C1 segment of cervical spinal cord (tissue), 14 donors: Measurements from ENCODE around the gene CNTNAP2.
A peak's percentile ranks its signal among the peaks of the same experiment; 100 is the strongest.

Experiments
- DNase-seq, 14 donors: peaks; one replicate each; lab custom pipeline; 2025; lab: John Stamatoyannopoulos, UW

CNTNAP2 gene

DNA sequence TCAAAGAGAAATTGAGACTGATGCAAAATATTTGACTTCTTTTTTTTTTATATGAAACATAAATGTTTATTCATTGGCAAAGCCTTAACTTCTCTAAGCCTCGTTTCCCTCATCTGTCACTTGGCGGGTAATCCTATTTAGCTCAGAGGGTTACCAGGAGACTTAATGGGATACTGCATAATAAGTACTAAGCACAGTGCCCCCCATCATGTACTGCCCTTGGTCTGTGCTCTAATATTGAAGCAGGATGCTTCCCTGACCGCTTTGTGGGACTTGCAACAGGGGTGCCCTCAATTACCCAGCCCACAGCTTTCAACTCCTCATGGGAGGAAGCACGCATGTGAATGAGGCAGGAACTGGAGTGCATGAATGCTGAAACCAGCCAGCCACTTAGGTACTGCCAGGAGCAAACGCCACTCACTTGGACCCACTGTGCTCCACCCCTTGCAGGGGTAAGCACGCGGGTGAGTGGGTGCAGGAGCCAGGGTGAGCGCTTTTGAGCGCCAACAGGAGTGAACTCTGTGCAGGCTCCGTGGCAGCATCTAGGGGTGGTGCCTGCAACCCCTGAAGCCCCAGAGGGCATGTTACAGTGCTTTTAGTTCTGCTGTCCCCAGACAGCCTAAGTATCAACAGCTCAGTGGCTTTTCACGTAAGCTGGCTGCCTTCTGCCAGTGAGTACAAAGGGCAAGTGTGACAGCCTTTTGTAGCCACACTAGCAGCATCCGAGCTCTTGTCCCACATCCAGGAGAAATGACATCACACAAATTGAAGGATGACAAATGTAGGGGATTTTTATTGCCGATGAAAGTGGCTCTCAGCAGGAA, 2264.2 kb downstream of the CNTNAP2 start:
- DNase-seq, result peak in 1 of 14 donors; percentile 49

DNA sequence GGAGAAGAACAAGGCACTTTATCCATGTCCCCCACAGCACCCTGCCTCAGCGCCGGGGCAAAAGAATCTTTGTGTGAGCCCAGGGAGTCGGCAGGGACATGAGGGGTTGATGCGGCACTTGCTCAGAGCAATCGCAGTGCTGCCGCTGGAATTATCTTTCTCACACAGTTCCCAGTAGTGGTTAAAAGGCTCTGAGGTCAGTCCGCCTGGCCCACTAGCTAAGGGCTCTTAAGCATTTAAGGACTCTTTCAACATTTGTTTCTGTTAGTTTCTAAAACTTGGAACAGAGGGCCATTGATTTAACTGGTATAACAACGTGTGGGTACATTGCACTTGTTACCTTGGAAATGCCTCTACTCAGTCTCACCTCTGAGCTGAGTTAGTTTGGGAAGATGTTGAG, 2266.0 kb downstream of the CNTNAP2 start:
- peak in 1 of 14 donors; percentile 21 for DNase-seq

DNA sequence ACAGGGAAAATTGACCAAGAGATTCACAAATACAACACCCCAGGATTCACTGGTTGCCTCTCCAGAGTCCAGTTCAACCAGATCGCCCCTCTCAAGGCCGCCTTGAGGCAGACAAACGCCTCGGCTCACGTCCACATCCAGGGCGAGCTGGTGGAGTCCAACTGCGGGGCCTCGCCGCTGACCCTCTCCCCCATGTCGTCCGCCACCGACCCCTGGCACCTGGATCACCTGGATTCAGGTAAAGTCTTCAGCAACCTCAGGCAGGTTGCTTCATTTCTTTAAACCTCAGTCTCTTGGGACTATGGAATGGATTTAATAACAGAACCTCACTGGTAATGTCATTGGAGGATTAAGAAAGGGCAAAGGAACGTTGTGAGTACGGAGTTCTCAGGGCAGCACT, 2267.1 kb downstream of the CNTNAP2 start:
- no peak for DNase-seq

DNA sequence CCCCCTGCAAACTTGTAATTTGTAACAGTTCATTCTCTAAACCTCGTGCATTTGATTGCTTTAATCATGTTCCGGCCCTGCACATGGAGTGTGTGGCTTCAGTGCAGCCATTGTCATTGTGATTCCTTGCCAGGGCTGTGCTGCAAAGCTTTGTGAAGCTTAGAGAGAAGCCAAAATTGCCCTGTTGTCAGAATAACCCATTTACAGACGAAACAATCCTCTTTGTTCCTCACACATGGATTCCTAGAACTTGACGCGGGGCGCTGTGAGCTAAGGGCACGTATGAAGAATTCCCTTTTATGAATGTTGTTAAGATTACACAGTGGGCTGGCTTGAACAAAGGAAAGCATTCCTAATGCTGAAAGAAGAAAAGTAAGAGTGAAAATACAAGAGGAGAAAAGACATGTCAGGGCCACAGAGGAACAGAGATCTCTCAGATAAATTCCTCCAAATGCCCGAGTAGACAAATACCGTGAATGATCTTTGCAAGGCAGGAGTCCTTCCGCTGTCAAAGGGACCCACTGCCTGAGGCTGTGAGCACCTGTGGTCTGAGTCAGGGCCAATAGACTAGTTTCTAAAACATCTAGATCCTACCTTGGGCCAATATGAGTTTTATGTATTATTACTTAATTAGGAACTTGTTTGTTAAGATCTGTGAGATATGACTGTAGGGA, 2268.5 kb downstream of the CNTNAP2 start:
- DNase-seq, result peak in 7 of 14 donors; percentile 28 to 69 (median 43)

DNA sequence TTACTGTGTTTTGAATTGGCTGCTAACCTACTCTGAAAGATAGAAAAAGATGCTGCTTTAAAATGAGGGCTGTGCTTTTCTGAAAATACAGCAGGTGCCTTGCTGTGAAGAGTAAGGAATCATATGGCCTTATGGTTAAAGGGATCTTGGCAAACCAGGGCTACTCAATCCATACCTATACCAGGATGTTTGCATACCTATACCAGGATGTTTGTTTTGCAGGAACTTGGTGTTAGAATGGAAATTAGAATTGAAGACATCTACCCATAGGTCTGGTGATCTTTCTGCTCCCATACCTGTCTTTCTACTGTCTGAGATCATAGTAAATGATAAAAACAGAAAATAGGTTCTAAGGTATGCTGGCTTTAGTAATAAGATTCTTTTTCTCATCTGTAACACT, 2273.8 kb downstream of the CNTNAP2 start:
- no peak for DNase-seq

DNA sequence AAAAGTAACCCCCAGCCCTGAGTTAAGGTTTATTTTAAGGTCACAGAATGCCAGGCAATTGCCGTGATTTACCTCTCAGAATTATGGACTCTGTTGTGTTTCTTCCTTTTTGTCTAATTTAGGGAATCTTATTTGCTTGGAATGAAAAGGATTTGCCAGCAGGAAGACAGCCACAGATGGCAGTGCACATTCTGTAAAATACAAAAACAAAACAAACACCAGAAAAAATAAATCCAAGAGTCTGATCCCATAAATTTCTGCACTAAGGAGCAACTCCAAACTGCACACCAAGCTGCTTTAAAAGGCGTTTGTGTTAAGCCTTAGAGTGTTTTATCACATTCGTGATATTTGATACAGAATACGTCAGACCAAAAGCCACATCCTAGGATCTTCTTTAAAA, 2275.0 kb downstream of the CNTNAP2 start:
- DNase-seq, result no peak

DNA sequence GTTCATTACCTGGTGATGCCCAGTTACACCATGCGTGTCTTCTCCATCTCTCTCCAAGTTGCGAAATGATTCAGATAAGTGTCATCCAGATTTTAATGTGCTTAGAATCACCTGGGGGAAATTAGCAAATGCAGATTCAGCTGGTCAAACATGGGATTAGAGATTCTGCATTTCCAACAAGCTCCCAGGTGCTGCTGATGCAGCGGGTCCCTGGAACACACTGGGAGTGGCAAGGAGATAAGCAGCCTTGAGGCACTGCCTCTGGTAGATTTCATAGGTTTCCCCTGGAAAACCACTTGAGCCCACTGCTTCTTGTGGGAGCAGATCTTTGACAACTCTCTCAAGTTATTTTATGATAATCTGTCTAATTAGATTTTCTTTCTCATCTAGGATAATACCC, 2278.0 kb downstream of the CNTNAP2 start:
- DNase-seq, result no peak

DNA sequence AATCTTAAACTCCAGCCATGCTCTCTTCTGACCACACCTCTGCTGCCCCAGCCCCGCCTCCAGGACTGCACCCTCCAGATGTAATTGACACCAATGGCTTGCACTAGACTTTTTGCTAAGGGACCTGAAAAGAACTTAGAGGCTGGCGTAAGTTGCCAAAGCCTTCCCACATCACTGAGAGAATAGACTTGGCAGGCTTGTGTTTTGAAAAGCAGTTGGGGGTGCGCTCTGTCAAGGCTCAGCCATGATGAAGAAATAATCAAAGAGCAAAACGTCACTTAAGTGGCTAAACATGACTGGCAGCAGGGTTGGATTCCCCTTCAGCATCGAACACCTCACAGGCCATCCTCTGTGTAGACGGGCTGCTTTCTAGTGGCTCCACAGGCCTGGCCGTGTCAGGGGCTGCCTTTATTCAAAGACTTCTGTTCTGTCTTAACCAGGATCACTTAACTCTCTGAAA, 2278.8 kb downstream of the CNTNAP2 start:
- DNase-seq, result peak in 1 of 14 donors; percentile 26

DNA sequence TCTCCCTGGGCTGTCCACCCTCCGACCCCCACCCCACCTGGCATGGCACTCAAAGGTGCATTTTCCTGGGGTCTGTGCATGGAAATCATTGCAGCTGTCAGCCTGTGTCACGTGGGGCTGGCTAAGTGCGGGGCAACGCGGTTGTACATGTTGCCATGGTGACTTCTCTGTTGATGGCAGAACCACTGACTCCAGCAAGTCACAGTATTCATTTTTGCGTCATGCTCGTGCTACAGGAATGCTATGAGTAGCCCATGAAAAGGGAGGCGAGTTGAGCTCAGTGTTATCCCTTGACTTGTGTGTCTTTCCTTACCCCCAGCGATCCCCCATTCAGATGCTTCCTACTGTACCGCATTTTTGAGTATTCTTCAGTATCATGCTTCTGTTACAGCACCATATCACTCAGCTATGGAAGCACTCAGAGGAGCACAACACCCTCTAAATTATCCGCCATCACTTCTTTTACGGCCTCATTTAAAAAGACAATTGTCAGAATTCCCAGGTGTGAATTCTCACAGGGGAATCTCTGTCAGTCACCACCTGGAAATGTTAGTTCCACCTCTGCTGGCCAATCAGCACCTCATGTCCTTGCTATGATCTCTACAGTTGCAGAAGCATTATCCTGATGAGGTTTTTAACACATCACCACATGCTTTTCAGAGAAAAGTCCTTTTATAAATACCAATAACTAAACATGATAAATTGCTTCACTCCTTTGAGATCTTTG, 2279.6 kb downstream of the CNTNAP2 start:
- DNase-seq, result peak in 1 of 14 donors; percentile 26

DNA sequence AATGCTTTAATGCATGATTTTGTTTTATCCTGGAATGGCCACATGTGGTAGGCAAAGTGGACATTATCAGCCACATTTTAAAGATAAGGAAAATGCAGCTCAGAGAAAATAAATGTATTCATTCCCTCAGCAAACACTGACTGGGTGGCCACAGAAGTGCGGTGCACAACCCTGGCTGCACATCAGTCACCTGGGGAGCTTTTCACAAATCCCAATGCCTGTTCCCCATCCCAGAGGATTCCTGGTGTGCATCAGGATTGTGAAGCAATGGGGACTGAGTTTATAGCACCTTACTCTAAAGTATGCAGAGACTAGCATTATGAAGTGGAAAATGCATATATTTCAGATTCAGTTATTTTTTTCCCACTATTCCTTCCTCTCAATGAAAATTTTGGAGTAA, 2280.5 kb downstream of the CNTNAP2 start:
- DNase-seq, result no peak

DNA sequence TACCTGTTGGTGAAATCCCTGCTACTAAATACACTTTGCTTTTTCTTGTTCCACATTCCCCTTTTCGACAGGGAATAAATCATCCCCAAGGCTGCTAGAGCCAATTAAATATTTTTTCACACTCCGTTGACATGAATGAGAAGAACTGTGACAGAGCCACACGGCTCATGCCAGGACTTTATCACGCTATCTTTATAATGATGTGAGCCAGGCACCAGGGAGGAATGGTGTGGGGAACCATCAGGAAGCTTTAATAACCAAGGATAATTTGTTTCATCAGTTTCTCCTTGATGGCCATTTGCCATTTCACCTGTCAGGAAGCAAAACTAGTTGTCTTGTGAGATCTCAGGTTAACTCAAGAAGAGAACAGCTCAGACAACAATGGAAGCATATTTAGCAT, 2280.9 kb downstream of the CNTNAP2 start:
- DNase-seq, result no peak

DNA sequence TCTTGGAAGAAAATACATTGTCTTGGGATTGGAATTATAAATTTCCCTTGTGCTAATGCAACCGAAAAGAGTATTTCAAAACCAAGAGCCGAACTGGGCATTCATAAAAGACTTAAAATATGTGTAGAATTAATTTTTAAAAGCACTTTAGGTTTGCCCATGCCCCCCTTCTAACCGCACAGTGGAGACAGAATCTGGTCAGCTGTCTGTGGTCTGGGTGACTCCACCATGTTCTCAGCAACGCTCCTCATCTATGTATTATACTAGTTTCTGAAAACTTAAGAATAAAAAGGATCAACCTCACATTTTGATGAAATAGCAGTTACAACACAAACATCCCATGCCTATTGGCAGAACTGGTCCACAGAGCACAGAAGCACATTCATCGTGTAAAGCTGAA, 2281.4 kb downstream of the CNTNAP2 start:
- no peak for DNase-seq

DNA sequence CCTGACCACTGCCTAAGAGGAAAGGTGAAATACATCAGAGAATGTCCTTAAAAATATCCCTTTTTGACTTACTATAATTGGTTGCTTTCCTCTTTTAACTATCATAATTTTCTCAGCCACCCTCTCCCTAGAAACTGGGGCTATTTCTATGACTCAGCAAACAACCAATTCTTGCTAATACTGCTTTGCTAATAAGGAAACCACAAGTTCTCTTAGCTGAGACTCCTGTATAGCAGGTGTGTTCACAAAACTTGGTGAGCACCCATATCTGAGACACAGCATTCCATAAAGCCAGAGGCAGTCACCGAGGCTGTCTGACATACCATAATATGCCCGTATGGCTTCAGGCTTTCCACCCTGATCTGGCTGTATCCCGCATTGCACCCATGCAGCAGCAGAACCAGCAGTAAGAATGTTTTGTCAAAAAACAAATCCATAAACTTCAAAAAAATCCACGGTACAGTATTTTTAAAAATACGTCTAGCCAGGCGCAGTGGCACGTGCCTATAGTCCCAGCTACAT, 2282.3 kb downstream of the CNTNAP2 start:
- DNase-seq, result no peak

DNA sequence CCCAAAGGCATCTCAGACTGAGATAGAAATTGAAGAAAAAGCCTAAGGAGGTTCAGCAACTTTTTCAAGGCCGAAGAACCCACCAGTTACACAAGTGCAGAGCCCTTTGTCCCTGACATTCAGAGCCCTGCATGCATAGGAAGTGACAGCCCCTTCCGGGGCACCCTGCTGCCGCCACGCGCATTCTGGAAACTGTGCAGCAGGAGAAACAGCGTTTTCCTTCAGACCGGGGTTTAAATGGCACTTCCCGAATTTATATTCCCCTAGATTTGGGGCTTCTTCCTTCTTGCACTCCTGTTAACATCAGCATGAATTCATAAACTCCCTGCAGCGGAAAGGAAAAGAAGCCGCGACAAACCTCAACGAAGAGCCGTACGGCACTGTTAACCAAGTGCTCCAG, 2283.5 kb downstream of the CNTNAP2 start:
- DNase-seq, result peak in 2 of 14 donors; percentile 18 to 34

DNA sequence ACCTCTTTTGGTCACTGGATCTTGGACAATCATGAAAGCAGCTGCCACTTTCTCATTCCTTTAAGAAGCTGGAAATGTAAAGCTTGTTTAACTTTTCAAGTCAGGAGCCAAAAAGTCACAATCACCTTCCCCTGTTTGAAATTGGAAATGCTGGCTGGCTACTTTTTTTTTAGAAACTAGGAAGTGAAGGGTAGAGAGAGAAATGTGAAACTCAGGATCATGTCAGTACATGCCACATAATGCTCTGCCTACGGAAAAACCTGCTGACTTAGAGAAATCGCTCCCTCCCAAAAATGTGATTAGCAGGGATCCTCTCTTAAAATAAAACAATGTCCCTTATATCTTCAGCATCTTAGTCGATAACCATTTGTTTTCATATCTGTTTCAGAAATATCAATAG, 2285.6 kb downstream of the CNTNAP2 start:
- DNase-seq, result no peak

DNA sequence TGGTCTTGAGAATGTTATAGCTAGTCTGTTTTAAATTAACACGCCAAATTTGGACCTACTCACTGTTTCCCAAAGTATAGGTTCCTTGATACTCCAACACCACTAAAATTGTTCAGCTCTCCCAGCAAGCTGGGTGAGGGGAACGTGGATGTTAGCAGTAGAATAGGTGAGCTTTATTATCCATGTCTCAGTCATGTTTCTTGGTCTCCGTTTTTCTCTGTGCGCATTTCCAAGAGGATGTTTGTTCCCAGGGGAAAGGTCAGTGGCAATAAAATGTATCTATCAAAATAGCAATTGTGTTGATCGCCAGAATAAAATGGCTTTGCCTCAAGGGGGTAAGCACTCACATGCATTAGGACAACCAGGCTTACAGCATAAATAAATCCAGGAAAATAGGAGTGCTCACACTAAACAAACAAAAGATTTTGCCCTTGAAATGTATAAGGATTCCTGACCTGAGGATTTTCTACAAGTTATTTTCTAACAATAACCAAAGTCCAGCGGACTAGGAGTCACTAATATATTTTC, 2286.9 kb downstream of the CNTNAP2 start:
- DNase-seq, result no peak

DNA sequence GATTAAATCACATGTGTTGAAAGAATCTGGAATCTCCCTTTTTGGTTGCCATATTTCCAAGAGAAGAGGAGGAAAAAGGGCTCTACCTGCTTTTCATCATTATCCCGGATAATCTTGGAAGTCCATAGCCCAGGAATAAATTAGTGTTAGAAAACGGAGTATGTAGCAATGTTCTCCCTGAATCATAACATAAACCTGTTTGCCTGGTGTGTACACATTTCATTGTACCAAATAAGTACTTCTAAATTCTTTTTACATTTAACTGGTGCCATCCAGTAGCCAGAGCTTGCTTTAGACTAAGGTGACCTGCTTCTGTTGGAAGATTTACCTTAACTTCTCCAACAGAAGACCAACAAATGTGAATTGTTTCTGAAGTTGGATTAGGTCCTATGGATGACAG, 2291.7 kb downstream of the CNTNAP2 start:
- DNase-seq, result no peak

DNA sequence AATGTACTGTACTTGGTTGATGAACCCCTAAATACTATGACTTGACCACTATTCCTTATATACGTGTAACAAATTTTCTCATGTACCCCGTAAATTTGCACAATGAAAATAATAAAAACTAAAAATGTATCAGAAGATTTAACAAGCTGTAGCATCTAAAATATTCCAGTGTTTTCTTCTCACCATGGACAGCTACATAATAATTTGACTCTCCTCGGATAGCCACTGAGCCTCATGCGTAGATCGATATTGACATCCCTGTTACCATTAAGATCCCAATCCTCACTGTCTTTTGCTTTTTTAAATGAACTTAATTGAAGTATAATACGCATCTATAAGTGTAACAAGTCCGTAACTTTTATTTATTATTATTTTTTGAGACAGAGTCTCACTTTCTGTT, 2294.3 kb downstream of the CNTNAP2 start:
- no peak for DNase-seq

DNA sequence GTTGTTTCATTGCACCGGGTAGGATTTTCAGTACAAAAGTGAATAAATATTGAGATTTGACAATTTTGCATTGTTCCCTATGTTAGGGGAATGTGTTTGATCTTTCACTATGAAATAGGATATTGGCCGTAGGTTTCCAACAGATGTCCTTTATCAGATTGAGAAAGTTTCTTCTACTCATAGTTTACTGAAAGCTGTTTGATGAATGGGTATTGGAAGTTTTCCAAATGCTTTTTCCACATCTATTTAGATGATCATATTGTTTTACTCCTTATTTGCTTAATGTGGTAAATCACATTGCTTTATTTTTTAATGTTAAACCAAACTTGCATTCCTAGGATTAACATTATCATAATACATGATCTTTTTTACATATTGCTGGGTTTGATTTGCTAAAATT, 2296.1 kb downstream of the CNTNAP2 start:
- no peak for DNase-seq

DNA sequence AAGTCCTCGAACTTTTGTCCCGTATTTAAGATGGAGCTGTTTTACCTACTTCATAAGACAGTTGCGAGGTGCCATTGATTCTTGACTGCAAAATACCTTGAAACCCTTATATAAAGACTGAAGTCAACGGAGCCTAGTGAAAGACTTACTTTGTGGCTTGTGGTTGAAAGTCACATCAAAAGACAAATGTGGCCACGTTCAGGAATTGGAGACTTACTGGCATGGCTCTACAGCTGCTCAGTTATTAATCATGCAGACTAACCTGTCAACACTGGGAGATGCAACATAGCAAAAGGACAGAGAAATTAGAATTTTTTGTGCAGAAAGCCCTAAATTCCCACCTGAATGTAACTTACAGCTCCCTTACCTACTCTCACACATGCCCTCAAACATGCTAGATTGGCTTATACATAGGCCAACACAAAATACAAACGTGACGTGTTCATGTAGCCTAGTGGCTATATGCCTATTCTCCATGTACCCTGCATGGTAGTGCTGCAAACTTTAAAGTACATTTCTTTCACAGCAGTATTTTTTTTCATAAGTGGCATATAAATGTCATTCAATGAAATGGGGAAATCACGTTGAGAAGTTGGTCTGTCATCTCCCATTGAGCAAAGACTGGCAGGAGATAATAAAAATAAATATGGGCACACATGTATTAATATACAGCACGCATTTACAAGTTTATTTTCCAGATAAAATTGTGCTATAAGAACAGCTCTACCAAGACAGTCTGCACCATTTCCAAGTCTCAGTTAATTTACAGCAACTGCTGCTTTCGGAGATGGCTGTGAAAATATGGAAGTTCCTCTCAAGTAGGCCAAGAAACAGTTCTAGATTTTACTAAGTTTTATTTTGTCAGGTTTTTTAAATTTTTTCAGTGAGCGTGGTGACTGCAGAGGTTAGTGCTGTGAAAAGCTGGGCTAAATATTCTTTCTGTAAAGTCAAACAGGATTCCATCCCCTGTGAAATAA, 2303.5 kb downstream of the CNTNAP2 start:
- no peak for DNase-seq

DNA sequence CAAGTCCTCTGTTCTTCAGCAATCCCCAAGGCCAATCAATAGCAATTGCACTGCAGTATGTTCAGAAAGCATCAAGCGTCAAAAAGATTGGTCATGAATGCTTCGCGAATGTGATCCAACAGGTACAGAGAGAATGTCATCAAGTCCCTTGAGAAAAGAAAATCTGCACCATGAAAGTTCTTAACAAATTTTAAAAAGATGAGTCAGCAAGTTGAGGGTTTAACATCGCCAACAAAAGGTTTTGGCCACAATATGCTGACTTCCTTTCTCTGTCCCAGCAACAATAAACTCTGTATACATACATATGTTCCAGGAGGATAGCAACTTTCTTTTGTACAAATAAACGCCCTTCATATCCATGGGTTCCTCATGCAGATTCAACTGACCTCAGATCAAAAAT, 2305.4 kb downstream of the CNTNAP2 start:
- no peak for DNase-seq
